GM18499 (cell line): Measurements from ENCODE around the gene PYGO1.

Source experiments
- ATAC-seq: cut with Tn5 transposase; IDR thresholded peaks from one replicate; pipeline ENCODE4 v1.9.1; 2021; ENCODE audit warnings: moderate number of reproducible peaks; ENCODE audit not compliant: insufficient read depth, unreplicated experiment

Gene PYGO1

GRCh38 chr15:55573224-55573623 lies 14.9 kb downstream of the PYGO1 start:
- ATAC-seq = no peak

GRCh38 chr15:55564347-55565145 lies 23.6 kb downstream of the PYGO1 start:
- no peak for ATAC-seq

GRCh38 chr15:55562601-55563000 lies 25.5 kb downstream of the PYGO1 start:
- no peak for ATAC-seq

- ATAC-seq = no peak
Observed at GRCh38 chr15:55555089-55555488, 33.1 kb downstream of the PYGO1 start.

GRCh38 chr15:55552926-55553325 lies 35.2 kb downstream of the PYGO1 start:
- ATAC-seq = no peak

GRCh38 chr15:55552451-55552850 lies 35.7 kb downstream of the PYGO1 start:
- no peak for ATAC-seq

- no peak for ATAC-seq
Observed at GRCh38 chr15:55549305-55549704, 38.8 kb downstream of the PYGO1 start.

- ATAC-seq = no peak
Observed at GRCh38 chr15:55546718-55547117, 41.4 kb downstream of the PYGO1 start.

GRCh38 chr15:55535436-55535835 lies 52.7 kb downstream of the PYGO1 start:
- no peak for ATAC-seq

- ATAC-seq = no peak
Observed at GRCh38 chr15:55532944-55533343, 55.2 kb downstream of the PYGO1 start.

- no peak for ATAC-seq
Observed at GRCh38 chr15:55530861-55531313, 57.3 kb downstream of the PYGO1 start.

GRCh38 chr15:55528812-55529211 lies 59.3 kb downstream of the PYGO1 start:
- no peak for ATAC-seq

GRCh38 chr15:55527150-55527549 lies 61.0 kb downstream of the PYGO1 start:
- no peak for ATAC-seq

GRCh38 chr15:55526559-55527036 lies 61.5 kb downstream of the PYGO1 start:
- no peak for ATAC-seq

- ATAC-seq = no peak
Observed at GRCh38 chr15:55522742-55523450, 65.2 kb downstream of the PYGO1 start.

- no peak for ATAC-seq
Observed at GRCh38 chr15:55518641-55519040, 69.5 kb downstream of the PYGO1 start.

GRCh38 chr15:55518009-55518408 lies 70.1 kb downstream of the PYGO1 start:
- ATAC-seq = no peak

- no peak for ATAC-seq
Observed at GRCh38 chr15:55515991-55516776, 72.0 kb downstream of the PYGO1 start.

GRCh38 chr15:55515491-55515890 lies 72.7 kb downstream of the PYGO1 start:
- ATAC-seq = no peak

GRCh38 chr15:55514414-55514850 lies 73.7 kb downstream of the PYGO1 start:
- ATAC-seq = no peak
